Tibial nerve (tissue), 4 donors: ENCODE data around the gene SYNDIG1L.

Experiments
- EP300 ChIP-seq, 2 donors: sonication (generic); formaldehyde crosslinking; IDR thresholded peaks; one replicate each; pipeline ENCODE4 v1.6.1; 2017; ENCODE audit warnings: antibody characterized with exemption in 2 of 2, mild to moderate bottlenecking in 1 of 2
- POLR2A ChIP-seq, 2 donors: fragments of 450-650 bp; IDR thresholded peaks; one replicate each; pipeline ENCODE4 v1.6.1; 2017; ENCODE audit warnings: antibody characterized with exemption in 2 of 2, mild to moderate bottlenecking in 2 of 2, moderate library complexity in 2 of 2
- TF ChIP-seq, protein P1 (sequence below), 5 experiments: fragments of 200-600 bp in 3 of 5; fragments of 450-650 bp in 2 of 5; sonication (generic) in 3 of 5; IDR thresholded peaks; one replicate each; pipeline ENCODE4 v1.5.1; 2016 to 2019; ENCODE audit warnings: antibody characterized with exemption in 5 of 5, mild to moderate bottlenecking in 3 of 5, moderate library complexity in 2 of 5

DNA sequence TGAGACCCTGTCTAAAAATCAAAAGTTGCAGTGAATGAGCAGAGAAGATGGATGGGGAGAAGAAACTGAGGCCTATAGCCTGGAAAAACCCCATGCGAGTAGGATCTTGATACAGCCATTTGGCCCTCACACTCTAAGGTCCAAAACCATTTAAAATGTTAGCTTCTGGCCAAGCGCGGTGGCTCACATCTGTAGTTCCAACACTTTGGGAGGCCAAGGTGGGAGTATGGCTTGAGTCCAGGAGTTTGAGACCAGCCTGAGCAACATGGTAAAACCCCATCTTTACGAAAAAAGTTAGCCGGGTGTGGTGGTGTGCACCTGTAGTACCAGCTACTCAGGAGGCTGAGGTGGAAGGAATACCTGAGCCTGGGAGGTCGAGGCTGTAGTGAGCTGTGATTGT lies 58.0 kb downstream of the SYNDIG1L start:
- TF ChIP-seq, protein P1, sequence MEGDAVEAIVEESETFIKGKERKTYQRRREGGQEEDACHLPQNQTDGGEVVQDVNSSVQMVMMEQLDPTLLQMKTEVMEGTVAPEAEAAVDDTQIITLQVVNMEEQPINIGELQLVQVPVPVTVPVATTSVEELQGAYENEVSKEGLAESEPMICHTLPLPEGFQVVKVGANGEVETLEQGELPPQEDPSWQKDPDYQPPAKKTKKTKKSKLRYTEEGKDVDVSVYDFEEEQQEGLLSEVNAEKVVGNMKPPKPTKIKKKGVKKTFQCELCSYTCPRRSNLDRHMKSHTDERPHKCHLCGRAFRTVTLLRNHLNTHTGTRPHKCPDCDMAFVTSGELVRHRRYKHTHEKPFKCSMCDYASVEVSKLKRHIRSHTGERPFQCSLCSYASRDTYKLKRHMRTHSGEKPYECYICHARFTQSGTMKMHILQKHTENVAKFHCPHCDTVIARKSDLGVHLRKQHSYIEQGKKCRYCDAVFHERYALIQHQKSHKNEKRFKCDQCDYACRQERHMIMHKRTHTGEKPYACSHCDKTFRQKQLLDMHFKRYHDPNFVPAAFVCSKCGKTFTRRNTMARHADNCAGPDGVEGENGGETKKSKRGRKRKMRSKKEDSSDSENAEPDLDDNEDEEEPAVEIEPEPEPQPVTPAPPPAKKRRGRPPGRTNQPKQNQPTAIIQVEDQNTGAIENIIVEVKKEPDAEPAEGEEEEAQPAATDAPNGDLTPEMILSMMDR (IDR thresholded peaks at IDR 0.05): no peak
- TF ChIP-seq EP300 (IDR thresholded peaks at IDR 0.05) (no peak), POLR2A (IDR thresholded peaks at IDR 0.05) (no peak)
